GM10847 (cell line): ENCODE results near the gene ACOX1.

Experiments used
- POLR2A ChIP-seq: IDR thresholded peaks from 2 replicates; pipeline ENCODE4 v1.6.1; 2011; ENCODE audit not compliant: insufficient read length; ENCODE audit errors: extremely low read depth

The ACOX1 gene

GRCh38 chr17:75925912-75926311, 53.1 kb downstream of the ACOX1 start:
- TF ChIP-seq POLR2A: no peak

GRCh38 chr17:75925103-75925502, 53.9 kb downstream of the ACOX1 start:
- no peak for TF ChIP-seq POLR2A

- no peak for TF ChIP-seq POLR2A
Observed at GRCh38 chr17:75922963-75923874, 55.7 kb downstream of the ACOX1 start.

- TF ChIP-seq POLR2A: no peak
Observed at GRCh38 chr17:75922173-75922961, 56.6 kb downstream of the ACOX1 start.

GRCh38 chr17:75921596-75921995, 57.4 kb downstream of the ACOX1 start:
- TF ChIP-seq POLR2A: no peak

GRCh38 chr17:75920045-75920560, 58.9 kb downstream of the ACOX1 start:
- TF ChIP-seq POLR2A: no peak

- TF ChIP-seq POLR2A: no peak
Observed at GRCh38 chr17:75919611-75920010, 59.4 kb downstream of the ACOX1 start.

GRCh38 chr17:75917917-75918445, 61.0 kb downstream of the ACOX1 start:
- TF ChIP-seq POLR2A: no peak

GRCh38 chr17:75917141-75917916, 61.6 kb downstream of the ACOX1 start:
- TF ChIP-seq POLR2A: no peak

GRCh38 chr17:75915268-75915667, 63.7 kb downstream of the ACOX1 start:
- TF ChIP-seq POLR2A: no peak

GRCh38 chr17:75914643-75915267, 64.2 kb downstream of the ACOX1 start:
- TF ChIP-seq POLR2A: no peak

GRCh38 chr17:75913537-75914210, 65.3 kb downstream of the ACOX1 start:
- no peak for TF ChIP-seq POLR2A

GRCh38 chr17:75910699-75911098, 68.3 kb downstream of the ACOX1 start:
- TF ChIP-seq POLR2A: no peak

GRCh38 chr17:75909812-75910274, 69.1 kb downstream of the ACOX1 start:
- TF ChIP-seq POLR2A: no peak
